PFSK-1 (cell line): ENCODE results near the gene ARL2.

ENCODE experiments used
- FOXP2 ChIP-seq: optimal IDR thresholded peaks from 2 replicates; pipeline ENCODE3; 2011; ENCODE audit warnings: borderline replicate concordance, control low read depth, inconsistent platforms; ENCODE audit not compliant: insufficient read depth; ENCODE audit errors: extremely low read length, extremely low read depth
- POLR2AphosphoS5 ChIP-seq: IDR thresholded peaks from 2 replicates; pipeline ENCODE4 v1.6.1; 2012; ENCODE audit warnings: low read depth, mild to moderate bottlenecking, control low read depth, low read length, moderate library complexity
- SIN3A ChIP-seq: IDR thresholded peaks from 2 replicates; pipeline ENCODE4 v1.6.1; 2012; ENCODE audit warnings: mild to moderate bottlenecking, low read length, moderate library complexity, borderline replicate concordance; ENCODE audit not compliant: insufficient read depth
- TAF1 ChIP-seq: IDR thresholded peaks from 2 replicates; pipeline ENCODE4 v1.6.1; 2012; ENCODE audit warnings: low read length, control low read depth, borderline replicate concordance; ENCODE audit not compliant: insufficient read depth
- TF ChIP-seq, protein P1 (sequence below), 2 experiments: IDR thresholded peaks; 2 replicates each; pipeline versions ENCODE4 v1.6.1 to v1.8.0; 2011 to 2012; ENCODE audit warnings: low read depth in 2 of 2, low read length in 2 of 2, control low read depth in 1 of 2, inconsistent platforms in 1 of 2, mild to moderate bottlenecking in 1 of 2, moderate library complexity in 1 of 2; ENCODE audit not compliant: insufficient read depth in 1 of 2

ARL2 gene

DNA sequence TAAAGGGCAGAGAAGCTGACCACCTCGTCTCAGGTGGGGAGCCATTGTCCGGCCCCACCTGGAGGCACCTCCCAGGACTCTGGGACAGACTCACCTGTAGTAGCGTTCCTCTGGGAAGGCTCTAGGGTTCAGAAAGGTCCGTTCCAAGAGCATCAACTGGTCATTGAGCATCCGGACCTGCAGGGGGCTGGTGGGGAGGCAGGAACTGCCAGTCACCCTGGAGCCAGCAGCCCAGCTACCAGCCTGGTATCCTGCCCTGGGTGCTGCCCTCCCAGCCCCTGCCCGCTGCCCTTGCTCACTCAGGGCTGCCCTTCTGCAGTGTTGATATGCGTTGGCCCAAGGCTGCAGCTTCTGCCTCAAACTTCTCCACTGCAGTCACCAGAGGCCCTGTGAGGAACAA lies 31.8 kb downstream of the ARL2 start:
- no peak for TF ChIP-seq POLR2AphosphoS5
- TF ChIP-seq, protein P1, sequence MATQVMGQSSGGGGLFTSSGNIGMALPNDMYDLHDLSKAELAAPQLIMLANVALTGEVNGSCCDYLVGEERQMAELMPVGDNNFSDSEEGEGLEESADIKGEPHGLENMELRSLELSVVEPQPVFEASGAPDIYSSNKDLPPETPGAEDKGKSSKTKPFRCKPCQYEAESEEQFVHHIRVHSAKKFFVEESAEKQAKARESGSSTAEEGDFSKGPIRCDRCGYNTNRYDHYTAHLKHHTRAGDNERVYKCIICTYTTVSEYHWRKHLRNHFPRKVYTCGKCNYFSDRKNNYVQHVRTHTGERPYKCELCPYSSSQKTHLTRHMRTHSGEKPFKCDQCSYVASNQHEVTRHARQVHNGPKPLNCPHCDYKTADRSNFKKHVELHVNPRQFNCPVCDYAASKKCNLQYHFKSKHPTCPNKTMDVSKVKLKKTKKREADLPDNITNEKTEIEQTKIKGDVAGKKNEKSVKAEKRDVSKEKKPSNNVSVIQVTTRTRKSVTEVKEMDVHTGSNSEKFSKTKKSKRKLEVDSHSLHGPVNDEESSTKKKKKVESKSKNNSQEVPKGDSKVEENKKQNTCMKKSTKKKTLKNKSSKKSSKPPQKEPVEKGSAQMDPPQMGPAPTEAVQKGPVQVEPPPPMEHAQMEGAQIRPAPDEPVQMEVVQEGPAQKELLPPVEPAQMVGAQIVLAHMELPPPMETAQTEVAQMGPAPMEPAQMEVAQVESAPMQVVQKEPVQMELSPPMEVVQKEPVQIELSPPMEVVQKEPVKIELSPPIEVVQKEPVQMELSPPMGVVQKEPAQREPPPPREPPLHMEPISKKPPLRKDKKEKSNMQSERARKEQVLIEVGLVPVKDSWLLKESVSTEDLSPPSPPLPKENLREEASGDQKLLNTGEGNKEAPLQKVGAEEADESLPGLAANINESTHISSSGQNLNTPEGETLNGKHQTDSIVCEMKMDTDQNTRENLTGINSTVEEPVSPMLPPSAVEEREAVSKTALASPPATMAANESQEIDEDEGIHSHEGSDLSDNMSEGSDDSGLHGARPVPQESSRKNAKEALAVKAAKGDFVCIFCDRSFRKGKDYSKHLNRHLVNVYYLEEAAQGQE (IDR thresholded peaks at IDR 0.05; ENCODE audit: insufficient read depth in 1 of 2, low read depth in 2 of 2, low read length in 2 of 2), result no peak
- no peak for TF ChIP-seq TAF1
- no peak for TF ChIP-seq SIN3A

- TF ChIP-seq, protein P1 (IDR thresholded peaks at IDR 0.05; ENCODE audit: insufficient read depth in 1 of 2, low read depth in 2 of 2, low read length in 2 of 2), result no peak
- TF ChIP-seq TAF1 (no peak), SIN3A (no peak), POLR2AphosphoS5 (no peak), FOXP2 (no peak)
Observed at GRCh38 chr11:65047581-65048422, 33.8 kb downstream of the ARL2 start.

DNA sequence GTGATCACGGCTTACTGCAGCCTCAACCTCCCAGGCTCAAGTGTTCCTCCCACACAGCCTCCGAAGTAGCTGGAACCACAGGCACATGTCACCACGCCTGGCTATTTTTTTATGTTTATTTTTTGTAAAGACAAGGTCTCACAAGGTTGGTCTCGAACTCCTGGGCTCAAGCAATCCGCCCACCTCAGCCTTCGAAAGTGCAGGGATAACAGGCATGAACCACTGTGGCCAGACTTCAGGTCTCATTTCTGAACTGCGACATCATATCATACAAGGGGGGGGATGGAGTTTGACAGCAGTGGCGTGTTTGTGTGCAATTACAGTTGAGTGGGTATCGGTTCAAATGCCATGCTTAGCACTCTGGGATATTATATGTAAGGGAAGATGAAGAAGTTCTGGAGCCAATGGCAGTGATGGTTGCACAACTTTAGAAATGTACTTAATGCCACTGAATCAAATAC lies 37.5 kb downstream of the ARL2 start:
- TF ChIP-seq, protein P1 (IDR thresholded peaks at IDR 0.05; ENCODE audit: insufficient read depth in 1 of 2, low read depth in 2 of 2, low read length in 2 of 2), result no peak
- no peak for TF ChIP-seq TAF1
- TF ChIP-seq FOXP2, result no peak
- no peak for TF ChIP-seq POLR2AphosphoS5
- no peak for TF ChIP-seq SIN3A

GRCh38 chr11:65053827-65054508 lies 40.0 kb downstream of the ARL2 start:
- TF ChIP-seq FOXP2 (no peak), SIN3A (no peak), POLR2AphosphoS5 (no peak), TAF1 (no peak)
- TF ChIP-seq, protein P1 (IDR thresholded peaks at IDR 0.05; ENCODE audit: insufficient read depth in 1 of 2, low read depth in 2 of 2, low read length in 2 of 2), result no peak
